ENCODE measurements around the gene CHIA. TPM values are rescaled to one million over a fixed set of nuclear protein-coding genes. Genes with fewer than 3 reads are reported as not detected.

The CHIA gene
- total and polyA plus RNA-seq, 2 of the 13 experiments (the other 11 are each of a cell fraction or from before 2014, with no cell fraction given), result not detected

GRCh38 chr1:111364690-111365089, 74.0 kb downstream of the CHIA start (continued):
- TF ChIP-seq, protein P1, sequence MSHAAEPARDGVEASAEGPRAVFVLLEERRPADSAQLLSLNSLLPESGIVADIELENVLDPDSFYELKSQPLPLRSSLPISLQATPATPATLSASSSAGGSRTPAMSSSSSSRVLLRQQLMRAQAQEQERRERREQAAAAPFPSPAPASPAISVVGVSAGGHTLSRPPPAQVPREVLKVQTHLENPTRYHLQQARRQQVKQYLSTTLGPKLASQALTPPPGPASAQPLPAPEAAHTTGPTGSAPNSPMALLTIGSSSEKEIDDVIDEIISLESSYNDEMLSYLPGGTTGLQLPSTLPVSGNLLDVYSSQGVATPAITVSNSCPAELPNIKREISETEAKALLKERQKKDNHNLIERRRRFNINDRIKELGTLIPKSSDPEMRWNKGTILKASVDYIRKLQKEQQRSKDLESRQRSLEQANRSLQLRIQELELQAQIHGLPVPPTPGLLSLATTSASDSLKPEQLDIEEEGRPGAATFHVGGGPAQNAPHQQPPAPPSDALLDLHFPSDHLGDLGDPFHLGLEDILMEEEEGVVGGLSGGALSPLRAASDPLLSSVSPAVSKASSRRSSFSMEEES (CRISPR knock-in tag; IDR thresholded peaks at IDR 0.05), result no peak
- TF ChIP-seq TP53 (CRISPR knock-in tag; conservative IDR thresholded peaks at IDR 0.05), result peak; percentile 99

- no peak for FAIRE-seq
- in situ Hi-C loops (cut with HindIII; ENCODE audit: extremely low pct_ligation_motif_present, low pct_unique_long_range_greater_than_20kb), result no loop called here
- no peak overlapping the region for H2AFZ ChIP-seq (ENCODE audit: low read length)
These were observed 75.6 kb downstream of the CHIA start for GRCh38 chr1:111366256-111366655.

DNA sequence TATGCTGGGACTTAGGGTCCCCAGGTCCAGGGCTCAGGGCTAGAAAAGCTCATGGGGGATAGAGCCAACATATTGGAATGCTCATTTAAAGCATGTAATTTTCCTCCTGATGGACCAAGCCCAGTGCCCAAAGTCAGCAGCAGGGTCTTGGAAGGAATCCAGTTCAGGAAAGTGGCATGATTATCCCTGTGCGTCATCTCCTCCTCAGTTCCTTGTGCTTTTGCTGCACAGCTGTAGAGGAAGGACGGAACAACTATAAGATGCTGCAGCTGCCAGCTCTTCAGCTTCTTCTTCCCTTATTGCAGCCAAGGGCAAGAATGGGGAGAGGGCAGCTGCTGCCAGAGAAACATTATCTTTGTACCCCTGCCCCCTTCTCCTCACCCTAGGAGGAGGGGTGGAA, 78.5 kb downstream of the CHIA start:
- no peak overlapping the region for H3K9ac ChIP-seq (ENCODE audit: insufficient read depth, low read depth, low read length)
- H3K9me3 ChIP-seq (ENCODE audit: low read length), result no peaks in the 10 kb centered on the region
- no peaks in the 10 kb centered on the region for H3K36me3 ChIP-seq (replicated peaks in 1 of 2; ENCODE audit: control insufficient read depth in 1 of 2, insufficient read depth in 2 of 2, low read length in 2 of 2)
- no TSS peak for BruUV-seq (replicated peaks)
- FAIRE-seq (no peak), DNase-seq (ENCODE audit: low spot score) (no peak), ATAC-seq (no peak)
- in situ Hi-C loops (cut with HindIII; ENCODE audit: extremely low pct_ligation_motif_present, low pct_unique_long_range_greater_than_20kb), result no loop called here
- ChIA-PET POLR2A (no interaction called here), CTCF (ENCODE audit: low intra/inter-chr PET ratio, low total read pairs) (no interaction called here)
- intact Hi-C loops (cut with micrococcal nuclease; ENCODE audit: unreplicated experiment), result no loop called here
- no peak overlapping the region for H3K4me2 ChIP-seq (ENCODE audit: low read depth, low read length)
- H2AFZ ChIP-seq (ENCODE audit: low read length), result no peak overlapping the region
- H3K4me1 ChIP-seq (ENCODE audit: insufficient read depth, low read length), result peaks cover 10% of the 10 kb centered on the region
- no peak overlapping the region for H3K4me3 ChIP-seq (replicated peaks in 1 of 3; ENCODE audit: insufficient read depth in 1 of 3, low read depth in 2 of 3, low read length in 3 of 3)
- no peak for TF ChIP-seq REL (CRISPR knock-in tag; conservative IDR thresholded peaks at IDR 0.05)
- no peaks in the 10 kb centered on the region for H3K79me2 ChIP-seq (ENCODE audit: insufficient read depth, low read length)
- no peak overlapping the region for H3K27ac ChIP-seq (ENCODE audit: extremely low read length, insufficient read depth, low read length)
- no peaks in the 10 kb centered on the region for H3K27me3 ChIP-seq (ENCODE audit: control insufficient read depth in 1 of 2, insufficient read depth in 2 of 2, low read length in 2 of 2)
- 0% methylated on average over 1 of the region's 2 CpGs for WGBS (ENCODE audit: low lambda C conversion rate)
- no peaks in the 10 kb centered on the region for H4K20me1 ChIP-seq (ENCODE audit: insufficient read depth, low read length)

More at GRCh38 chr1:111366256-111366655, 75.6 kb downstream of the CHIA start:
- Histone ChIP-seq H3K27me3 (ENCODE audit: control insufficient read depth in 1 of 2, insufficient read depth in 2 of 2, low read length in 2 of 2) (no peaks in the 10 kb centered on the region), H3K9ac (ENCODE audit: insufficient read depth, low read depth, low read length) (no peak overlapping the region), H3K4me2 (ENCODE audit: low read depth, low read length) (no peak overlapping the region), H3K79me2 (ENCODE audit: insufficient read depth, low read length) (no peaks in the 10 kb centered on the region), H3K9me3 (ENCODE audit: low read length) (no peaks in the 10 kb centered on the region), H3K36me3 (replicated peaks in 1 of 2; ENCODE audit: control insufficient read depth in 1 of 2, insufficient read depth in 2 of 2, low read length in 2 of 2) (no peaks in the 10 kb centered on the region), H3K27ac (ENCODE audit: extremely low read length, insufficient read depth, low read length) (no peak overlapping the region), H4K20me1 (ENCODE audit: insufficient read depth, low read length) (no peaks in the 10 kb centered on the region), H3K4me3 (replicated peaks in 1 of 3; ENCODE audit: insufficient read depth in 1 of 3, low read depth in 2 of 3, low read length in 3 of 3) (no peak overlapping the region), H3K4me1 (ENCODE audit: insufficient read depth, low read length) (peaks cover 19% of the 10 kb centered on the region)
- no TSS peak for BruUV-seq (replicated peaks)
- ATAC-seq, result no peak
- TF ChIP-seq ONECUT2 (CRISPR knock-in tag; IDR thresholded peaks at IDR 0.05) (no peak), ZNF143 (CRISPR knock-in tag; IDR thresholded peaks at IDR 0.05) (no peak)
- ChIA-PET CTCF (ENCODE audit: low intra/inter-chr PET ratio, low total read pairs) (no interaction called here), POLR2A (no interaction called here)
- no peak for DNase-seq (ENCODE audit: low spot score)
- WGBS (ENCODE audit: low lambda C conversion rate), result 12% methylated on average over 1 of the region's 1 CpG
- intact Hi-C loops (cut with micrococcal nuclease; ENCODE audit: unreplicated experiment), result no loop called here

Measured in HepG2 (cell line).